Transverse colon (tissue), 4 donors: Measurements from ENCODE around the gene PLIN3.

Experiments
- EP300 ChIP-seq: sonication (generic); formaldehyde crosslinking; IDR thresholded peaks from one replicate; pipeline ENCODE4 v1.6.1; 2017; ENCODE audit warnings: antibody characterized with exemption, low read depth
- POLR2A ChIP-seq: fragments of 450-650 bp; IDR thresholded peaks from one replicate; pipeline ENCODE4 v1.6.1; 2016; ENCODE audit warnings: antibody characterized with exemption, mild to moderate bottlenecking, moderate library complexity
- POLR2AphosphoS5 ChIP-seq, 3 donors: sonication (generic); formaldehyde crosslinking; IDR thresholded peaks; one replicate each; pipeline ENCODE4 v1.6.1; 2016; ENCODE audit warnings: antibody characterized with exemption in 3 of 3
- TF ChIP-seq, protein P1 (sequence below), 5 experiments: fragments of 200-600 bp in 3 of 5; fragments of 450-650 bp in 2 of 5; sonication (generic) in 3 of 5; IDR thresholded peaks; 1 replicate in 2 of 5; 2 replicates in 3 of 5; pipeline ENCODE4 v1.5.1; 2016 to 2017; ENCODE audit warnings: antibody characterized with exemption in 5 of 5, inconsistent platforms in 3 of 5, mild to moderate bottlenecking in 2 of 5, moderate library complexity in 1 of 5

DNA sequence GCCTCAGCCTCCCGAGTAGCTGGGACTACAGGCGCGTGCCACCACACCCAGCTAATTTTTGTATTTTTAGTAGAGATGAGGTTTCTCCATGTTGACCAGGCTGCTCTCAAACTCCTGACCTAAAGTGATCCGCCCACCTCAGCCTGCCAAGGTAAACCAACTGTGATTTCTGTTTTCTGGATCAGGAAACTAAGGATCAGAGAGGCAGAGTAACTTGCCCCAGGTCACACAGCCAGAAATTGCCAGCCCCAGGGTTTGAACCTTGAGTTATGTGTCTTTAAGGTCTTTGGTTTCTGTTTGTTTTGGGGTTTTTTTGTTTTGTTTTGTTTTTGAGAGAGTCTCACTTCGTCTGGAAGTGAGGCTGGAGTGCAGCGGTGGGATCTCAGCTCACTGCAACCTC lies 4.2 kb upstream of the PLIN3 start:
- TF ChIP-seq, protein P1, sequence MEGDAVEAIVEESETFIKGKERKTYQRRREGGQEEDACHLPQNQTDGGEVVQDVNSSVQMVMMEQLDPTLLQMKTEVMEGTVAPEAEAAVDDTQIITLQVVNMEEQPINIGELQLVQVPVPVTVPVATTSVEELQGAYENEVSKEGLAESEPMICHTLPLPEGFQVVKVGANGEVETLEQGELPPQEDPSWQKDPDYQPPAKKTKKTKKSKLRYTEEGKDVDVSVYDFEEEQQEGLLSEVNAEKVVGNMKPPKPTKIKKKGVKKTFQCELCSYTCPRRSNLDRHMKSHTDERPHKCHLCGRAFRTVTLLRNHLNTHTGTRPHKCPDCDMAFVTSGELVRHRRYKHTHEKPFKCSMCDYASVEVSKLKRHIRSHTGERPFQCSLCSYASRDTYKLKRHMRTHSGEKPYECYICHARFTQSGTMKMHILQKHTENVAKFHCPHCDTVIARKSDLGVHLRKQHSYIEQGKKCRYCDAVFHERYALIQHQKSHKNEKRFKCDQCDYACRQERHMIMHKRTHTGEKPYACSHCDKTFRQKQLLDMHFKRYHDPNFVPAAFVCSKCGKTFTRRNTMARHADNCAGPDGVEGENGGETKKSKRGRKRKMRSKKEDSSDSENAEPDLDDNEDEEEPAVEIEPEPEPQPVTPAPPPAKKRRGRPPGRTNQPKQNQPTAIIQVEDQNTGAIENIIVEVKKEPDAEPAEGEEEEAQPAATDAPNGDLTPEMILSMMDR (IDR thresholded peaks at IDR 0.05), result no peak
- no peak for TF ChIP-seq EP300
- TF ChIP-seq POLR2A, result no peak
- TF ChIP-seq POLR2AphosphoS5 (IDR thresholded peaks at IDR 0.05), result no peak
